ENCODE data around the gene ADAMTS18. TPM values are rescaled to one million over a fixed set of nuclear protein-coding genes. Genes with fewer than 3 reads are reported as not detected.
A peak's percentile ranks its signal among the peaks of the same experiment; 100 is the strongest.

The ADAMTS18 gene
- polyA plus RNA-seq, 1 donor (not counting 4 experiments of a cell fraction or from before 2014, with no cell fraction given): not detected

DNA sequence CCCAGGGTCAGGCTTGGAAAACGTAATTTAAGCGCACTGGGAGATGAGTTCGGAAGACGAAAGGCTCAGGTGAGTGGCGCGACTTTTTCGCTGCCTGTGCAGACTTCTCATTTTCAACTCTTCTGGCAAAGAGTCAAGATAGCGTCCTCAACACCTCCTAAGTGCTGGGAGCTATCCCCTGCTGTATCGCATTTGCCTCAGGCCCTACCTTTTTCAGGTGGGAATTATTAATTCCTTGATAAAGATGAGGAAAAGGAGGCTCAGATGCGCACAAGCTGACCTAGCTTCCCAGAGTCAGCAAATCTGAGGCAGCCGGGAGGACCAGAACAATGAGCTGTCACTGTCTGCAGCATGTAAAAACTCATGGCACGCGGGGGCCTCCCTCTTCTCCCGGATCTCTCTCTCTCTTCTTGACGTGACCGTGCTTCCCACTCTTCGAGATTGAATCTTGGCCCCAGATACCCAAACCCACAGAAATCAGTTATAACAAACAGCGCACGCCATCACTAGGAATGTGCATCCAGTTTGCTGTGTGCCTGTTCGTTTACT is 512 bp upstream of the ADAMTS18 start:
- Histone ChIP-seq H3K27me3 (ENCODE audit: control insufficient read depth, extremely low read depth, insufficient read depth, low read length) (peaks cover 33% of the 10 kb centered on the region), H3K27ac (ENCODE audit: control insufficient read depth, insufficient read depth, low read length) (no peak overlapping the region), H3K36me3 (ENCODE audit: control insufficient read depth in 2 of 2, extremely low read depth in 1 of 2, insufficient read depth in 2 of 2, low read length in 2 of 2) (no peaks in the 10 kb centered on the region), H3K4me1 (ENCODE audit: control insufficient read depth, extremely low read depth, insufficient read depth, low read length) (no peaks in the 10 kb centered on the region), H3K79me2 (ENCODE audit: control insufficient read depth, insufficient read depth, low read length) (no peaks in the 10 kb centered on the region), H3K9me3 (ENCODE audit: control insufficient read depth, low read depth, low read length) (no peaks in the 10 kb centered on the region), H4K20me1 (ENCODE audit: control insufficient read depth, extremely low read depth, insufficient read depth, low read length) (no peaks in the 10 kb centered on the region), H3K9me1 (ENCODE audit: control insufficient read depth, extremely low read depth, insufficient read depth, low read length) (no peaks in the 10 kb centered on the region), H3K4me3 (ENCODE audit: control insufficient read depth in 2 of 3, extremely low read depth in 1 of 3, insufficient read depth in 2 of 3, low read depth in 1 of 3, low read length in 3 of 3) (no peak overlapping the region), H3K4me2 (ENCODE audit: control insufficient read depth, extremely low read depth, insufficient read depth, low read depth, low read length) (no peak overlapping the region), H2AFZ (ENCODE audit: control insufficient read depth, low read length) (no peak overlapping the region), H3K9ac (ENCODE audit: control insufficient read depth, extremely low read depth, insufficient read depth, low read length) (no peak overlapping the region)
- FAIRE-seq (no peak), DNase-seq (ENCODE audit: low read depth, low spot score) (no peak)
- dilution Hi-C loops (cut with MboI; ENCODE audit: extremely low pct_ligation_motif_present, low sequenced_read_pairs): no loop called here
- TF ChIP-seq, protein P1, sequence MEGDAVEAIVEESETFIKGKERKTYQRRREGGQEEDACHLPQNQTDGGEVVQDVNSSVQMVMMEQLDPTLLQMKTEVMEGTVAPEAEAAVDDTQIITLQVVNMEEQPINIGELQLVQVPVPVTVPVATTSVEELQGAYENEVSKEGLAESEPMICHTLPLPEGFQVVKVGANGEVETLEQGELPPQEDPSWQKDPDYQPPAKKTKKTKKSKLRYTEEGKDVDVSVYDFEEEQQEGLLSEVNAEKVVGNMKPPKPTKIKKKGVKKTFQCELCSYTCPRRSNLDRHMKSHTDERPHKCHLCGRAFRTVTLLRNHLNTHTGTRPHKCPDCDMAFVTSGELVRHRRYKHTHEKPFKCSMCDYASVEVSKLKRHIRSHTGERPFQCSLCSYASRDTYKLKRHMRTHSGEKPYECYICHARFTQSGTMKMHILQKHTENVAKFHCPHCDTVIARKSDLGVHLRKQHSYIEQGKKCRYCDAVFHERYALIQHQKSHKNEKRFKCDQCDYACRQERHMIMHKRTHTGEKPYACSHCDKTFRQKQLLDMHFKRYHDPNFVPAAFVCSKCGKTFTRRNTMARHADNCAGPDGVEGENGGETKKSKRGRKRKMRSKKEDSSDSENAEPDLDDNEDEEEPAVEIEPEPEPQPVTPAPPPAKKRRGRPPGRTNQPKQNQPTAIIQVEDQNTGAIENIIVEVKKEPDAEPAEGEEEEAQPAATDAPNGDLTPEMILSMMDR (optimal IDR thresholded peaks at IDR 0.05 in 1 of 3, IDR thresholded peaks at IDR 0.05 in 1 of 3, conservative IDR thresholded peaks at IDR 0.05 in 1 of 3; ENCODE audit: extremely low read depth in 1 of 3, insufficient read depth in 2 of 3, low read length in 3 of 3): no peak
- TF ChIP-seq EZH2 (IDR thresholded peaks at IDR 0.05; ENCODE audit: low read length): no peak

GRCh38 chr16:77434022-77434529 is 758 bp downstream of the ADAMTS18 start:
- DNase-seq (ENCODE audit: low read depth, low spot score): no peak
- no peak overlapping the region for H2AFZ ChIP-seq (ENCODE audit: control insufficient read depth, low read length)
- H3K4me2 ChIP-seq (ENCODE audit: control insufficient read depth, extremely low read depth, insufficient read depth, low read depth, low read length): no peak overlapping the region
- peaks cover 33% of the 10 kb centered on the region for H3K27me3 ChIP-seq (ENCODE audit: control insufficient read depth, extremely low read depth, insufficient read depth, low read length)
- no peaks in the 10 kb centered on the region for H3K4me1 ChIP-seq (ENCODE audit: control insufficient read depth, extremely low read depth, insufficient read depth, low read length)
- TF ChIP-seq, protein P1 (optimal IDR thresholded peaks at IDR 0.05 in 1 of 3, IDR thresholded peaks at IDR 0.05 in 1 of 3, conservative IDR thresholded peaks at IDR 0.05 in 1 of 3; ENCODE audit: extremely low read depth in 1 of 3, insufficient read depth in 2 of 3, low read length in 3 of 3): no peak
- peak; percentile 58 for TF ChIP-seq EZH2 (IDR thresholded peaks at IDR 0.05; ENCODE audit: low read length)
- H4K20me1 ChIP-seq (ENCODE audit: control insufficient read depth, extremely low read depth, insufficient read depth, low read length): no peaks in the 10 kb centered on the region
- no peaks in the 10 kb centered on the region for H3K79me2 ChIP-seq (ENCODE audit: control insufficient read depth, insufficient read depth, low read length)
- no peak for FAIRE-seq
- H3K9ac ChIP-seq (ENCODE audit: control insufficient read depth, extremely low read depth, insufficient read depth, low read length): no peak overlapping the region
- no peaks in the 10 kb centered on the region for H3K9me3 ChIP-seq (ENCODE audit: control insufficient read depth, low read depth, low read length)
- no peaks in the 10 kb centered on the region for H3K9me1 ChIP-seq (ENCODE audit: control insufficient read depth, extremely low read depth, insufficient read depth, low read length)
- no peaks in the 10 kb centered on the region for H3K36me3 ChIP-seq (ENCODE audit: control insufficient read depth in 2 of 2, extremely low read depth in 1 of 2, insufficient read depth in 2 of 2, low read length in 2 of 2)
- no peak overlapping the region for H3K27ac ChIP-seq (ENCODE audit: control insufficient read depth, insufficient read depth, low read length)
- no peak overlapping the region for H3K4me3 ChIP-seq (ENCODE audit: control insufficient read depth in 2 of 3, extremely low read depth in 1 of 3, insufficient read depth in 2 of 3, low read depth in 1 of 3, low read length in 3 of 3)
- dilution Hi-C loops (cut with MboI; ENCODE audit: extremely low pct_ligation_motif_present, low sequenced_read_pairs): no loop called here
